GM21576 (cell line): Measurements from ENCODE around the gene TMPRSS7.
"Not testable (repeated sequence)": the region's sequence is repeated elsewhere in the genome, so short reads cannot be mapped to it uniquely, and the experiment has no call there.

Experiments used
- ATAC-seq: cut with Tn5 transposase; IDR thresholded peaks from one replicate; pipeline ENCODE4 v1.9.1; 2021; ENCODE audit warnings: mild to moderate bottlenecking, moderate library complexity; ENCODE audit not compliant: unreplicated experiment

Gene TMPRSS7

GRCh38 chr3:112053229-112053628 is 18.7 kb downstream of the TMPRSS7 start:
- no peak for ATAC-seq

GRCh38 chr3:112056451-112056929 is 22.0 kb downstream of the TMPRSS7 start:
- no peak for ATAC-seq

- no peak for ATAC-seq
Measured at GRCh38 chr3:112059497-112059896, 25.0 kb downstream of the TMPRSS7 start.

GRCh38 chr3:112061152-112061551 is 26.6 kb downstream of the TMPRSS7 start:
- ATAC-seq: no peak

GRCh38 chr3:112072387-112073060 is 38.0 kb downstream of the TMPRSS7 start:
- not testable (repeated sequence) for ATAC-seq

GRCh38 chr3:112074006-112074405 is 39.5 kb downstream of the TMPRSS7 start:
- ATAC-seq: no peak

GRCh38 chr3:112074616-112075497 is 40.3 kb downstream of the TMPRSS7 start:
- peak; percentile 92 for ATAC-seq

GRCh38 chr3:112078125-112079083 is 43.9 kb downstream of the TMPRSS7 start:
- no peak for ATAC-seq

GRCh38 chr3:112083239-112083638 is 48.7 kb downstream of the TMPRSS7 start:
- ATAC-seq: no peak

- no peak for ATAC-seq
Measured at GRCh38 chr3:112084980-112085705, 50.6 kb downstream of the TMPRSS7 start.

- ATAC-seq: no peak
Measured at GRCh38 chr3:112085735-112086075, 51.2 kb downstream of the TMPRSS7 start.

GRCh38 chr3:112086076-112086854 is 51.7 kb downstream of the TMPRSS7 start, which contains the start of gene C3orf52:
TSS of gene C3orf52 (plus strand) at chr3:112086389. CDS start at chr3:112086408, 19 bp downstream.
- ATAC-seq: peak; percentile 90

GRCh38 chr3:112086875-112087524 is 52.5 kb downstream of the TMPRSS7 start:
- ATAC-seq: no peak

GRCh38 chr3:112087746-112088145 is 53.2 kb downstream of the TMPRSS7 start:
- no peak for ATAC-seq

GRCh38 chr3:112088944-112089343 is 54.4 kb downstream of the TMPRSS7 start:
- ATAC-seq: no peak

GRCh38 chr3:112089956-112090886 is 55.7 kb downstream of the TMPRSS7 start:
- no peak for ATAC-seq

GRCh38 chr3:112090887-112091586 is 56.5 kb downstream of the TMPRSS7 start:
- no peak for ATAC-seq
